Activated CD8-positive, alpha-beta memory T cell treated with anti-CD3 and anti-CD28 coated beads, Interleukin-2, amount 50 U/mL, for 24 hours (primary cell): Measurements from ENCODE around the gene RNF167.

ENCODE experiments used
- DNase-seq: peaks from one replicate; pipeline ENCODE4 v3.0.0-alpha.2; 2020; ENCODE audit errors: extremely low read depth

RNF167 gene

GRCh38 chr17:4938688-4939545 is 1.2 kb upstream of the RNF167 start:
- no peak for DNase-seq

- DNase-seq, result no peak
Observed at GRCh38 chr17:4939546-4939795, 597 bp upstream of the RNF167 start.

- DNase-seq, result no peak
Observed at GRCh38 chr17:4940555-4941318, 669 bp downstream of the RNF167 start.

GRCh38 chr17:4941319-4941610 is 1.2 kb downstream of the RNF167 start:
- DNase-seq, result no peak

GRCh38 chr17:4942760-4943508 is 2.9 kb downstream of the RNF167 start:
- no peak for DNase-seq

GRCh38 chr17:4944163-4944553 is 4.1 kb downstream of the RNF167 start:
- DNase-seq, result no peak

GRCh38 chr17:4944554-4945175 is 4.6 kb downstream of the RNF167 start:
- DNase-seq, result no peak

GRCh38 chr17:4945176-4945943 is 5.3 kb downstream of the RNF167 start:
- peak; percentile 77 for DNase-seq

- DNase-seq, result no peak
Observed at GRCh38 chr17:4945944-4946280, 5.8 kb downstream of the RNF167 start.

GRCh38 chr17:4946312-4946976 is 6.4 kb downstream of the RNF167 start:
- no peak for DNase-seq

GRCh38 chr17:4947010-4947410 is 6.9 kb downstream of the RNF167 start:
- no peak for DNase-seq

- DNase-seq, result no peak
Observed at GRCh38 chr17:4947411-4948165, 7.5 kb downstream of the RNF167 start.

- DNase-seq, result peak; percentile 86
Observed at GRCh38 chr17:4948166-4948930, 8.3 kb downstream of the RNF167 start, which contains the start of gene PFN1. Gene PFN1 (minus strand): TSS chr17:4948530. CDS start chr17:4948394, 136 bp downstream.

GRCh38 chr17:4948931-4949320 is 8.9 kb downstream of the RNF167 start:
- no peak for DNase-seq

GRCh38 chr17:4949321-4950074 is 9.4 kb downstream of the RNF167 start:
- DNase-seq, result peak; percentile 49

- no peak for DNase-seq
Observed at GRCh38 chr17:4950075-4950745, 10.1 kb downstream of the RNF167 start.

- no peak for DNase-seq
Observed at GRCh38 chr17:4950746-4951204, 10.7 kb downstream of the RNF167 start, which contains the start of gene ENO3. Gene ENO3 (plus strand): TSS chr17:4951119. CDS start chr17:4951830, 711 bp downstream.

GRCh38 chr17:4951486-4951885 is 11.4 kb downstream of the RNF167 start:
- no peak for DNase-seq
